ENCODE measurements around the gene LOC101059915.
"Not testable (repeated sequence)": the region's sequence is repeated elsewhere in the genome, so short reads cannot be mapped to it uniquely, and the experiment has no call there.

The LOC101059915 gene

GRCh38 chrX:71698299-71699022 lies 31.1 kb downstream of the LOC101059915 start:
- H3K4me3 ChIP-seq (ENCODE audit: low read depth, low read length): not testable (repeated sequence)

DNA sequence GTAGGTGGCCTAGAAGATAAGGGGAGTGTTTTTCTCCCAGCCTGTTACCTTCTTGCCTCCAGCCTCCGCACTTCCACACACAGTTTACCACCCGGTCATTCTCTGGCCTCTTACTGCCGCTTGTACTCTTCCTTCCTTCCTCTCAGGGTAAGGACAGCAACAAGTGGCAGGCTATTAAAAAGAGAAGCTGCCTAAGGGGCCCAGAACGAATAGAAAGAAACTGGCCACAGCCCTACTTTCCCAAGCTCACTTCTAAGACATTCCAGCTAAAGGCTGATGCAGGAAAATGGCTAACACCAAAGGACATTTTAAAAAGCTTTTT lies 31.6 kb downstream of the LOC101059915 start:
- not testable (repeated sequence) for H3K4me3 ChIP-seq (ENCODE audit: low read depth, low read length)

- H3K4me3 ChIP-seq (ENCODE audit: low read depth, low read length): not testable (repeated sequence)
Observed at GRCh38 chrX:71702853-71703252, 35.5 kb downstream of the LOC101059915 start.

DNA sequence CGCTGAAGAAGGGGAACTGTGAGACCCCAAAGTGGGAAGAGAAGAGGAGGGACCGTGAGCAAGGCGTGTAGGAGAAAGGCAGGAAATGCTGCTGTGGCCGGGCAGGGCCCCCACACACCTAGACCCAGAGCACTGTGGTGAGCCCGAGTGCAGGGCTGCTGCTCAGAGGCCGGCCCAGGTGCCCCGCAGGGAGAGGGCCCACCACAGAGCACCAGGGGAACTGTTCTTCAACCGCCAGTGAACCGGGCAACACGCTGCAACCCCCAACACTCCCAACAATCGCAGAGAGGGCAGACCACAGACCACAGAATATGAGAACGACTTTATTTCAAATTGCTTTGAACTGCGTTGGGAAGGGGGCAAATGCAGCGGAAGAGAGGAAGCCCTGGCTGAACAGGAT lies 46.7 kb downstream of the LOC101059915 start:
- H3K4me3 ChIP-seq (ENCODE audit: low read depth, low read length): not testable (repeated sequence)

- H3K4me3 ChIP-seq (ENCODE audit: low read depth, low read length): not testable (repeated sequence)
Observed at GRCh38 chrX:71715551-71715950, 48.2 kb downstream of the LOC101059915 start.

DNA sequence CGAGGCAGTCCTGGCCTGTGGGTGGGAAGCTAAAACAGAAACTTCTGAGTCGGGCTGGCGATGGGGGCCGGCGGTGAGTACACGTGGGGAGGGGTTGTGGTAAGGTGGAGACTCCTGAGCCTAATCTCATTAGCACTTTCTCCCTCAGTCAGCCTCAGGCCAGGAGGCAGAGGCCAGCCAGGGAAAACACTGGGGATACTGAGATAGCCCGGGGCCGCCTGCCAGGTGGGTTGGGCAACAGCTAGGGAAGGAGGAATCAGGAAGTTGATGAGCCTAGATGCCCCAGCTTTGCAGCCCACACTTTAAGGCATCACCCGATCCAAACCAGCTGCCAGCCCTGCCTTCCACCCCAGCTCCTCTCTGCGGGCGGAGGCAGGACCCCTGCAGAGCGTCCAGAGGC lies 49.0 kb downstream of the LOC101059915 start:
- not testable (repeated sequence) for H3K4me3 ChIP-seq (ENCODE audit: low read depth, low read length)

DNA sequence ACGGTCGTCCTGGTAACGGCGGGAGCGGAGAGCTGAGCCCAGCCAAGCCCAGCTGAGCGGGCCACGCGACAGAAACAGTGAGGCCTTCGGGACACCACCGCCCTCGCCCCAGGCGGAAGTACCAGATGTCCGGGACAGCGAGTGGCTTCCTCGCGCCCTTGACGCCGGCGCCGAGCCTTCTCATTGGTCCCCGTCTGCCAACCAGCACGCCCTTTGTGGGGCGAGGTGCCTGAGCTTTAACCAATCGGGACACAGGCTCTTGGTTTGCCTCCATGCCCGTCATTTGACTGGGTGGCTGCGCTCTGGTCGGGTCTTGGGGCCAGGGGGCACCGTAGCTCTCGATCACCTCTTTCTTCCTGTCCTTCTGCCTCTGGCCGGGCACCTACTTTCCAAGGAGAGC lies 50.8 kb downstream of the LOC101059915 start, which contains the start of gene CXorf49:
TSS of gene CXorf49 (minus strand) at position 101 of the 400 bp plus-strand sequence. CDS start 134 bp downstream, outside the sequence.
- not testable (repeated sequence) for H3K4me3 ChIP-seq (ENCODE audit: low read depth, low read length)

DNA sequence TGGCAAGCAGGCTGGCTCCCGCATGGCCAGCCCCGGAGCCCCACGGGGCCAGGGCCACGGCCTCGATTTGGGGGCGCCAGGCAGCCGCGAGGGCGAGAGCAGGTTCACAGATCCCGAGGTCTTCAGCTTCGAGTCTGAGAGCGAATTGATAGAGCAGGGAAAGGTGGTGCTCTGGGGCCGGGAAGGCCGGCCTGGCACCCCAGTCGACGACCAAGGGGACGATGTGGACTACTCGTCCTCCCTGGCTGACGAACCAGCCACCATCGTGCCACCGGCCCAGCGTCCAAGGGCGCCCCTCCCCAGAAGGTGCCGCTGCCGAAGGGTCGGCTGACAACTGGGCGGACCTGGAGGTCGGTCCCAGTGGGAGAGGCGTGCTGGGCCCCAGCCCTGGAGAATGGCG lies 51.8 kb downstream of the LOC101059915 start:
- H3K4me3 ChIP-seq (ENCODE audit: low read depth, low read length): not testable (repeated sequence)

- not testable (repeated sequence) for H3K4me3 ChIP-seq (ENCODE audit: low read depth, low read length)
Observed at GRCh38 chrX:71720289-71720886, 53.0 kb downstream of the LOC101059915 start.

Data from WI38 (cell line).